ENCODE measurements around the gene EDDM3A.

DNA sequence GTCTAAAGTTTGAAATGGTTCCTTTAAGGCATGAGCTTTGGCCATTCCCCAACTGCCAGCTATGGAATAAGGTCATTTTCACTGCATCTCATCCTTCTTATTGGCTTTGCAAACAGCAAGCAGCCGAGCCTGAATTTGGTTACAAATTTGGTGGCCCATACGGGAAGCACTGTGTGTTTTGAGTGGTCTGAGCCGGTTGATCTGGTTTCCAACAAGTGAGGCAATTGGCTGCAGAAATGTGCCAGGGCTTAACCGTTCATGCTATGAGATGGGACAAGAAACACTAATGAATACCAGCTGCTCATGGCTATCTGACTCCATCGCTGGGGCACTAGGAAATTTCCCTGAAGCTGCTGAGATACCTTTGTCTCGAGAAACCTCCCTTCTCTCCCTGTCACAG is 9.3 kb downstream of the EDDM3A start:
- TF ChIP-seq, protein P1, sequence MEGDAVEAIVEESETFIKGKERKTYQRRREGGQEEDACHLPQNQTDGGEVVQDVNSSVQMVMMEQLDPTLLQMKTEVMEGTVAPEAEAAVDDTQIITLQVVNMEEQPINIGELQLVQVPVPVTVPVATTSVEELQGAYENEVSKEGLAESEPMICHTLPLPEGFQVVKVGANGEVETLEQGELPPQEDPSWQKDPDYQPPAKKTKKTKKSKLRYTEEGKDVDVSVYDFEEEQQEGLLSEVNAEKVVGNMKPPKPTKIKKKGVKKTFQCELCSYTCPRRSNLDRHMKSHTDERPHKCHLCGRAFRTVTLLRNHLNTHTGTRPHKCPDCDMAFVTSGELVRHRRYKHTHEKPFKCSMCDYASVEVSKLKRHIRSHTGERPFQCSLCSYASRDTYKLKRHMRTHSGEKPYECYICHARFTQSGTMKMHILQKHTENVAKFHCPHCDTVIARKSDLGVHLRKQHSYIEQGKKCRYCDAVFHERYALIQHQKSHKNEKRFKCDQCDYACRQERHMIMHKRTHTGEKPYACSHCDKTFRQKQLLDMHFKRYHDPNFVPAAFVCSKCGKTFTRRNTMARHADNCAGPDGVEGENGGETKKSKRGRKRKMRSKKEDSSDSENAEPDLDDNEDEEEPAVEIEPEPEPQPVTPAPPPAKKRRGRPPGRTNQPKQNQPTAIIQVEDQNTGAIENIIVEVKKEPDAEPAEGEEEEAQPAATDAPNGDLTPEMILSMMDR (conservative IDR thresholded peaks at IDR 0.05; ENCODE audit: low read depth, low read length) = no peak
- TF ChIP-seq EZH2 (IDR thresholded peaks at IDR 0.05; ENCODE audit: borderline replicate concordance, low read depth, low read length, poor library complexity, severe bottlenecking) = no peak

Data from A673 (cell line).